Stimulated activated CD8-positive, alpha-beta memory T cell treated with anti-CD3 and anti-CD28 coated beads, Interleukin-15, amount 100 ng/mL, for 24 hours (primary cell): ENCODE measurements around the gene MUC15.
"Not testable (repeated sequence)": the region's sequence is repeated elsewhere in the genome, so short reads cannot be mapped to it uniquely, and the experiment has no call there.

Experiments used
- DNase-seq: peaks from one replicate; pipeline ENCODE4 v3.0.0-alpha.2; 2020; ENCODE audit warnings: low read depth

MUC15 gene

GRCh38 chr11:26571861-26572654 lies at the start of gene MUC15:
Gene MUC15 (minus strand): TSS chr11:26572263. CDS start chr11:26567094, 5,169 bp downstream.
- DNase-seq: no peak

GRCh38 chr11:26621132-26621531 lies 49.1 kb upstream of the MUC15 start:
- no peak for DNase-seq

GRCh38 chr11:26620282-26621045 lies 48.4 kb upstream of the MUC15 start:
- no peak for DNase-seq

GRCh38 chr11:26618441-26618840 lies 46.4 kb upstream of the MUC15 start:
- no peak for DNase-seq

GRCh38 chr11:26613759-26614158 lies 41.7 kb upstream of the MUC15 start:
- DNase-seq: no peak

GRCh38 chr11:26608507-26609146 lies 36.6 kb upstream of the MUC15 start:
- DNase-seq: no peak

GRCh38 chr11:26607725-26608506 lies 35.9 kb upstream of the MUC15 start:
- DNase-seq: no peak

GRCh38 chr11:26599876-26600434 lies 27.9 kb upstream of the MUC15 start:
- no peak for DNase-seq

GRCh38 chr11:26599425-26599824 lies 27.4 kb upstream of the MUC15 start:
- DNase-seq: no peak

- DNase-seq: no peak
These were observed 25.8 kb upstream of the MUC15 start for GRCh38 chr11:26597899-26598298.

- not testable (repeated sequence) for DNase-seq
These were observed 25.1 kb upstream of the MUC15 start for GRCh38 chr11:26597049-26597689.

- not testable (repeated sequence) for DNase-seq
These were observed 23.3 kb upstream of the MUC15 start for GRCh38 chr11:26595207-26595865.

- no peak for DNase-seq
These were observed 21.6 kb upstream of the MUC15 start for GRCh38 chr11:26593691-26594090.

GRCh38 chr11:26587073-26587472 lies 15.0 kb upstream of the MUC15 start:
- no peak for DNase-seq

GRCh38 chr11:26584818-26585217 lies 12.8 kb upstream of the MUC15 start:
- no peak for DNase-seq

- DNase-seq: no peak
These were observed 11.5 kb upstream of the MUC15 start for GRCh38 chr11:26583550-26583949.

- DNase-seq: no peak
These were observed 8.9 kb upstream of the MUC15 start for GRCh38 chr11:26580929-26581328.

- DNase-seq: no peak
These were observed 7.6 kb upstream of the MUC15 start for GRCh38 chr11:26579683-26580082.

- no peak for DNase-seq
These were observed 7.1 kb upstream of the MUC15 start for GRCh38 chr11:26578998-26579661.

GRCh38 chr11:26575946-26576345 lies 3.9 kb upstream of the MUC15 start:
- DNase-seq: no peak
